ENCODE results near the gene SP140. TPM values are rescaled to one million over a fixed set of nuclear protein-coding genes. Genes with fewer than 3 reads are reported as not detected.

The SP140 gene
- total RNA-seq, 1 experiment from 2014 or later: 2.6 TPM

DNA sequence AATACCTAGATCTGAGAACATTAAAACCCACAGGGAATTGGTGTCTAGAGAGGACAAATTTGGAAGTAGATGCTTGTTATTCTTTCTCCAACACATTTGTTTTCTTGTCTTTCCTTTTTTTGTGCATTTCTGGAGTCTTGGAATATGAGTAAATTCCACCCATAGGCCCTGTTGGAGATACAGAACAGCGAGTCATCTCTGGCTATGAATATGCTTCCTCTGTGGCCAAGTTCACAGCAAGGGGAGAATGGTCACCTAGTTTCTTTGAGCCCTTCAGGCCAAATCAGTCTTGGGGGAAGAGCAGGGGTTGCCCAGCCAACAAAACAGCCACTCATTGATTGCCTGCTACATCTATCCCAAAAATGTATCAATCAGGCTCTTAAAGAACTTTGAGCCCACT is 132.8 kb downstream of the SP140 start:
- no peak for TF ChIP-seq ELF1 (IDR thresholded peaks at IDR 0.05; ENCODE audit: borderline replicate concordance, low read depth)
- ChIA-PET POLR2A (no interaction called here), CTCF (no interaction called here), RAD21 (ENCODE audit: low non-redundant PET in 1 of 2, low total read pairs in 2 of 2, uncharacterized antibody in 2 of 2, unreplicated experiment in 2 of 2) (no interaction called here)
- Histone ChIP-seq H4K20me1 (ENCODE audit: insufficient read depth) (no peaks in the 10 kb centered on the region), H2AFZ (ENCODE audit: low read depth, low read length, poor library complexity, severe bottlenecking) (no peak overlapping the region), H3K4me2 (ENCODE audit: low read length) (no peak overlapping the region), H3K36me3 (ENCODE audit: control insufficient read depth in 1 of 2, insufficient read depth in 2 of 2, low read length in 2 of 2) (peaks cover 3 to 9% of the 10 kb centered on the region in 2 experiments; a peak in 2 of 4 replicates), H3K4me1 (ENCODE audit: control insufficient read depth in 1 of 2, insufficient read depth in 2 of 2, low read length in 2 of 2) (no peaks in the 10 kb centered on the region), H3K27ac (ENCODE audit: low read depth, low read length) (no peak overlapping the region), H3K9me3 (ENCODE audit: control insufficient read depth in 1 of 2, insufficient read depth in 1 of 2, low read depth in 1 of 2, low read length in 2 of 2) (no peaks in the 10 kb centered on the region), H3K9ac (ENCODE audit: low read length) (no peak overlapping the region), H3K4me3 (replicated peaks in 1 of 2; ENCODE audit: low read depth in 1 of 2, low read length in 2 of 2) (no peak overlapping the region), H3K79me2 (ENCODE audit: insufficient read depth, low read length) (no peaks in the 10 kb centered on the region; the same call in 1 of the 2 replicates), H3K9me2 (ENCODE audit: insufficient read depth) (no peaks in the 10 kb centered on the region), H3K27me3 (ENCODE audit: insufficient read depth, low read length) (no peaks in the 10 kb centered on the region)
- BruUV-seq (replicated peaks): no TSS peak
- DNase-seq (ENCODE audit: low read depth, low spot score): no peak
- ATAC-seq: no peak
- intact Hi-C loops (cut with micrococcal nuclease): no loop called here

GRCh38 chr2:230360028-230360427 is 134.5 kb downstream of the SP140 start:
- H3K27me3 ChIP-seq (ENCODE audit: insufficient read depth, low read length): no peaks in the 10 kb centered on the region
- peaks cover 3 to 9% of the 10 kb centered on the region in 2 experiments; a peak in 2 of 4 replicates for H3K36me3 ChIP-seq (ENCODE audit: control insufficient read depth in 1 of 2, insufficient read depth in 2 of 2, low read length in 2 of 2)
- no peak for TF ChIP-seq CBX3 (IDR thresholded peaks at IDR 0.05; ENCODE audit: low read depth)
- TF ChIP-seq POLR2A (IDR thresholded peaks at IDR 0.05; ENCODE audit: borderline replicate concordance, extremely low read depth, insufficient read depth, insufficient read length): no peak
- TF ChIP-seq YY1 (IDR thresholded peaks at IDR 0.05; ENCODE audit: extremely low read depth, insufficient replicate concordance, low read depth, low read length): no peak
- TF ChIP-seq CEBPB (IDR thresholded peaks at IDR 0.05; ENCODE audit: low read depth): no peak
- TF ChIP-seq EGR1 (IDR thresholded peaks at IDR 0.05; ENCODE audit: low read depth): no peak
- no peak for TF ChIP-seq SP1 (IDR thresholded peaks at IDR 0.05; ENCODE audit: low read depth)
- TF ChIP-seq REST (IDR thresholded peaks at IDR 0.05; ENCODE audit: low read depth): no peak
- TF ChIP-seq EZH2phosphoT487 (IDR thresholded peaks at IDR 0.05; ENCODE audit: borderline replicate concordance): no peak
- no TSS peak for BruUV-seq (replicated peaks)
- H3K4me2 ChIP-seq (ENCODE audit: low read length): no peak overlapping the region
- H3K27ac ChIP-seq (ENCODE audit: low read depth, low read length): no peak overlapping the region
- no peaks in the 10 kb centered on the region for H3K79me2 ChIP-seq (ENCODE audit: insufficient read depth, low read length)
- H3K9me3 ChIP-seq (ENCODE audit: control insufficient read depth in 1 of 2, insufficient read depth in 1 of 2, low read depth in 1 of 2, low read length in 2 of 2): no peaks in the 10 kb centered on the region
- no peaks in the 10 kb centered on the region for H3K9me2 ChIP-seq (ENCODE audit: insufficient read depth)
- no peaks in the 10 kb centered on the region for H4K20me1 ChIP-seq (ENCODE audit: insufficient read depth)
- no peak overlapping the region for H3K9ac ChIP-seq (ENCODE audit: low read length)
- H2AFZ ChIP-seq (ENCODE audit: low read depth, low read length, poor library complexity, severe bottlenecking): no peak overlapping the region
- H3K4me3 ChIP-seq (replicated peaks in 1 of 2; ENCODE audit: low read depth in 1 of 2, low read length in 2 of 2): no peak overlapping the region
- CTCF ChIA-PET: no interaction called here
- ATAC-seq: no peak
- DNase-seq (ENCODE audit: low read depth, low spot score): no peak
- no peaks in the 10 kb centered on the region for H3K4me1 ChIP-seq (ENCODE audit: control insufficient read depth in 1 of 2, insufficient read depth in 2 of 2, low read length in 2 of 2)
- intact Hi-C loops (cut with micrococcal nuclease): no loop called here
- RAD21 ChIA-PET (ENCODE audit: low non-redundant PET in 1 of 2, low total read pairs in 2 of 2, uncharacterized antibody in 2 of 2, unreplicated experiment in 2 of 2): no interaction called here
- POLR2A ChIA-PET: no interaction called here
